WTC11 (cell line): Measurements from ENCODE around the gene FICD. TPM values are rescaled to one million over a fixed set of nuclear protein-coding genes. Genes with fewer than 3 reads are reported as not detected.

Source experiments
- ATAC-seq: fragments of 200-7000 bp; cut with Tn5 transposase; 2 replicates; pipeline ENCODE4 v1.10.0; 2021; ENCODE audit warnings: mild to moderate bottlenecking, moderate library complexity
- CTCF ChIA-PET: fragments of 300-600 bp; sonication (Branson Sonifier 250); formaldehyde crosslinking; loops from one replicate; lab custom pipeline; 2021; ENCODE audit warnings: antibody characterized with exemption; lab: Charles Lee
- POLR2A ChIA-PET: fragments of 350-600 bp; sonication (Branson Sonifier 250); formaldehyde crosslinking; loops from one replicate; lab custom pipeline; 2021; ENCODE audit warnings: antibody characterized with exemption; lab: Charles Lee
- DNase-seq: peaks from one replicate; pipeline ENCODE4 v3.0.0; 2021; ENCODE audit warnings: low spot score
- H3K27ac Mint-ChIP-seq: 2 replicates; pipeline ENCODE4 v1.8.0; 2021; ENCODE audit warnings: mixed read lengths
- H3K27me3 Mint-ChIP-seq: 2 replicates; pipeline ENCODE4 v1.8.0; 2021; ENCODE audit warnings: low read depth, mild to moderate bottlenecking, moderate library complexity, mixed read lengths
- H3K36me3 Mint-ChIP-seq: 2 replicates; pipeline ENCODE4 v1.8.0; 2021; ENCODE audit warnings: mixed read lengths
- H3K4me1 Mint-ChIP-seq: 2 replicates; pipeline ENCODE4 v1.8.0; 2022; ENCODE audit warnings: mixed read lengths
- H3K4me3 Mint-ChIP-seq: 2 replicates; pipeline ENCODE4 v1.8.0; 2021; ENCODE audit warnings: mild to moderate bottlenecking, moderate library complexity, mixed read lengths
- H3K9me3 Mint-ChIP-seq: 2 replicates; pipeline ENCODE4 v1.8.0; 2021; ENCODE audit warnings: mixed read lengths
- CBFB ChIP-seq: sonication (generic); formaldehyde crosslinking; IDR thresholded peaks from 2 replicates; pipeline ENCODE4 v1.8.1; 2022; ENCODE audit warnings: mild to moderate bottlenecking, low read depth, missing genetic modification reagents
- EMX1 ChIP-seq: fragments of 250-450 bp; sonication (Bioruptor Pico); IDR thresholded peaks from 2 replicates; pipeline ENCODE4 v1.8.0; 2021; ENCODE audit warnings: mild to moderate bottlenecking
- FOXJ3 ChIP-seq: sonication (generic); formaldehyde crosslinking; IDR thresholded peaks from 2 replicates; pipeline ENCODE4 v1.9.0; 2021; ENCODE audit warnings: missing genetic modification reagents, mild to moderate bottlenecking, borderline replicate concordance
- GABPB1 ChIP-seq: sonication (generic); formaldehyde crosslinking; IDR thresholded peaks from 2 replicates; pipeline ENCODE4 v1.8.1; 2023; ENCODE audit warnings: mild to moderate bottlenecking, missing genetic modification reagents
- GTF2I ChIP-seq: fragments of 250-450 bp; sonication (Bioruptor Pico); conservative IDR thresholded peaks from 2 replicates; pipeline ENCODE4 v1.4.0; 2021; ENCODE audit warnings: mild to moderate bottlenecking
- NFYB ChIP-seq: sonication (generic); formaldehyde crosslinking; conservative IDR thresholded peaks from 2 replicates; pipeline ENCODE4 v1.8.0; 2022; ENCODE audit warnings: low read depth, missing genetic modification reagents
- NR1H2 ChIP-seq: sonication (generic); formaldehyde crosslinking; IDR thresholded peaks from 2 replicates; pipeline ENCODE4 v1.9.0; 2021; ENCODE audit warnings: mild to moderate bottlenecking, moderate library complexity, missing genetic modification reagents
- NR3C1 ChIP-seq: sonication (generic); formaldehyde crosslinking; conservative IDR thresholded peaks from 2 replicates; pipeline ENCODE4 v1.8.1; 2023; ENCODE audit warnings: low read depth, mild to moderate bottlenecking, missing genetic modification reagents
- PRRX2 ChIP-seq: fragments of 250-450 bp; sonication (Bioruptor Pico); IDR thresholded peaks from 2 replicates; pipeline ENCODE4 v1.8.0; 2021; ENCODE audit warnings: mild to moderate bottlenecking
- SMAD3 ChIP-seq: sonication (generic); formaldehyde crosslinking; IDR thresholded peaks from 2 replicates; pipeline ENCODE4 v1.8.0; 2022; ENCODE audit warnings: missing genetic modification reagents, mild to moderate bottlenecking, borderline replicate concordance
- SMAD4 ChIP-seq: sonication (generic); formaldehyde crosslinking; IDR thresholded peaks from 2 replicates; pipeline ENCODE4 v1.8.0; 2022; ENCODE audit warnings: mild to moderate bottlenecking, missing genetic modification reagents
- TCF7 ChIP-seq: sonication (generic); formaldehyde crosslinking; IDR thresholded peaks from 2 replicates; pipeline ENCODE4 v1.8.0; 2022; ENCODE audit warnings: mild to moderate bottlenecking, low read depth, missing genetic modification reagents, moderate library complexity
- ZBTB21 ChIP-seq: sonication (generic); formaldehyde crosslinking; IDR thresholded peaks from 2 replicates; pipeline ENCODE4 v1.8.1; 2023; ENCODE audit warnings: mild to moderate bottlenecking, missing genetic modification reagents, borderline replicate concordance
- ZNF138 ChIP-seq: sonication (generic); formaldehyde crosslinking; conservative IDR thresholded peaks from 2 replicates; pipeline ENCODE4 v1.8.1; 2022; ENCODE audit warnings: mild to moderate bottlenecking, moderate library complexity, missing genetic modification reagents
- ZNF416 ChIP-seq: fragments of 250-450 bp; sonication (Bioruptor Pico); IDR thresholded peaks from 2 replicates; pipeline ENCODE4 v1.9.0; 2021; ENCODE audit warnings: mild to moderate bottlenecking, inconsistent platforms
- ZNF671 ChIP-seq: fragments of 250-450 bp; sonication (Bioruptor Pico); IDR thresholded peaks from 2 replicates; pipeline ENCODE4 v1.8.0; 2021; ENCODE audit warnings: mild to moderate bottlenecking
- total RNA-seq: library from RNA; stranded (reverse); gene quantifications from 3 replicates; pipeline ENCODE4 v1.2.3, GENCODE V29; 2021
- TF ChIP-seq, protein P1 (sequence below): sonication (generic); formaldehyde crosslinking; IDR thresholded peaks from 2 replicates; pipeline ENCODE4 v1.8.0; 2022; ENCODE audit warnings: mild to moderate bottlenecking, missing genetic modification reagents
- TF ChIP-seq, protein P2 (sequence below): sonication (generic); formaldehyde crosslinking; IDR thresholded peaks from 2 replicates; pipeline ENCODE4 v1.8.0; 2022; ENCODE audit warnings: mild to moderate bottlenecking, missing genetic modification reagents
- TF ChIP-seq, protein P3 (sequence below): sonication (generic); formaldehyde crosslinking; IDR thresholded peaks from 2 replicates; pipeline ENCODE4 v1.8.1; 2022; ENCODE audit warnings: low read depth, missing genetic modification reagents, borderline replicate concordance
- TF ChIP-seq, protein P4 (sequence below): fragments of 250-450 bp; sonication (Bioruptor Pico); IDR thresholded peaks from 2 replicates; pipeline ENCODE4 v2.1.2; 2022; ENCODE audit warnings: mild to moderate bottlenecking, moderate library complexity
- TF ChIP-seq, protein P5 (sequence below): fragments of 250-450 bp; sonication (Bioruptor Pico); IDR thresholded peaks from 2 replicates; pipeline ENCODE4 v1.9.0; 2021; ENCODE audit warnings: mild to moderate bottlenecking
- TF ChIP-seq, protein P6 (sequence below): sonication (generic); formaldehyde crosslinking; conservative IDR thresholded peaks from 2 replicates; pipeline ENCODE4 v1.8.1; 2023; ENCODE audit warnings: mild to moderate bottlenecking, low read depth, missing genetic modification reagents, moderate library complexity
- TF ChIP-seq, protein P7 (sequence below): sonication (generic); formaldehyde crosslinking; IDR thresholded peaks from 2 replicates; pipeline ENCODE4 v1.8.1; 2023; ENCODE audit warnings: mild to moderate bottlenecking, moderate library complexity, missing genetic modification reagents

FICD gene
- total RNA-seq, 1 experiment from 2014 or later: 6.3 TPM

DNA sequence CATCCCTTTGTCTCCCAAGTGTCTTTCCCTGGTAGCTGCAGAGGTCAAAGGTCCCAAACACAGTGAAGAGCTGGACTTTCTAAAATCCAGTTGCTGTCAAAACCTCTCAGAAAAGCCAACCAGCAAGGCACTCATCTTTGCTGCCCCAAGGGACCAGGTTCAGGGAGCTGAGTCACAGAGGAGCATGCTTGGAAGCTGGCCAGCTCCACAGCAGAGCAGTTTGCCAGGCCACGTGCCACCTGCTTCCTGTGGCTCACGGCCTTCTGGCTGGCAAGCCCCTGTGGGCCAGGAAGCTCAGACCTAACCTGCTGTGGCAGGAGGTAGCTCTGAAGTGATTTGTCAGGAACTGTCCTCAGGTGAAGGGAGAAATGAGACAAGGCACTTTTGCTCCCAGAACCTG is 50.9 kb downstream of the FICD start:
- H3K4me1 Mint-ChIP-seq: 0 out of 2 replicates have a peak, but pooled peaks cover 4% of the 10 kb centered on the region
- no peak overlapping the region for H3K27ac Mint-ChIP-seq
- ChIA-PET CTCF (interaction anchor here (1.8 kb wide), 1 partner anchor 52 kb away, joined by 5 read pairs; no protein-coding TSS in a partner anchor), POLR2A (no interaction called here)
- DNase-seq (no peak), ATAC-seq (no peak)
- TF ChIP-seq, protein P1, sequence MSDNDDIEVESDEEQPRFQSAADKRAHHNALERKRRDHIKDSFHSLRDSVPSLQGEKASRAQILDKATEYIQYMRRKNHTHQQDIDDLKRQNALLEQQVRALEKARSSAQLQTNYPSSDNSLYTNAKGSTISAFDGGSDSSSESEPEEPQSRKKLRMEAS (CRISPR knock-in tag): no peak
- TF ChIP-seq GTF2I (CRISPR knock-in tag): no peak
- no peak for TF ChIP-seq CBFB (CRISPR knock-in tag)
- TF ChIP-seq PRRX2 (CRISPR knock-in tag): no peak
- TF ChIP-seq, protein P2, sequence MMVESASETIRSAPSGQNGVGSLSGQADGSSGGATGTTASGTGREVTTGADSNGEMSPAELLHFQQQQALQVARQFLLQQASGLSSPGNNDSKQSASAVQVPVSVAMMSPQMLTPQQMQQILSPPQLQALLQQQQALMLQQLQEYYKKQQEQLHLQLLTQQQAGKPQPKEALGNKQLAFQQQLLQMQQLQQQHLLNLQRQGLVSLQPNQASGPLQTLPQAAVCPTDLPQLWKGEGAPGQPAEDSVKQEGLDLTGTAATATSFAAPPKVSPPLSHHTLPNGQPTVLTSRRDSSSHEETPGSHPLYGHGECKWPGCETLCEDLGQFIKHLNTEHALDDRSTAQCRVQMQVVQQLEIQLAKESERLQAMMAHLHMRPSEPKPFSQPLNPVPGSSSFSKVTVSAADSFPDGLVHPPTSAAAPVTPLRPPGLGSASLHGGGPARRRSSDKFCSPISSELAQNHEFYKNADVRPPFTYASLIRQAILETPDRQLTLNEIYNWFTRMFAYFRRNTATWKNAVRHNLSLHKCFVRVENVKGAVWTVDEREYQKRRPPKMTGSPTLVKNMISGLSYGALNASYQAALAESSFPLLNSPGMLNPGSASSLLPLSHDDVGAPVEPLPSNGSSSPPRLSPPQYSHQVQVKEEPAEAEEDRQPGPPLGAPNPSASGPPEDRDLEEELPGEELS (CRISPR knock-in tag): no peak
- TF ChIP-seq ZNF138: no peak
- TF ChIP-seq NR3C1 (CRISPR knock-in tag): no peak
- no peak for TF ChIP-seq ZNF671
- TF ChIP-seq, protein P3, sequence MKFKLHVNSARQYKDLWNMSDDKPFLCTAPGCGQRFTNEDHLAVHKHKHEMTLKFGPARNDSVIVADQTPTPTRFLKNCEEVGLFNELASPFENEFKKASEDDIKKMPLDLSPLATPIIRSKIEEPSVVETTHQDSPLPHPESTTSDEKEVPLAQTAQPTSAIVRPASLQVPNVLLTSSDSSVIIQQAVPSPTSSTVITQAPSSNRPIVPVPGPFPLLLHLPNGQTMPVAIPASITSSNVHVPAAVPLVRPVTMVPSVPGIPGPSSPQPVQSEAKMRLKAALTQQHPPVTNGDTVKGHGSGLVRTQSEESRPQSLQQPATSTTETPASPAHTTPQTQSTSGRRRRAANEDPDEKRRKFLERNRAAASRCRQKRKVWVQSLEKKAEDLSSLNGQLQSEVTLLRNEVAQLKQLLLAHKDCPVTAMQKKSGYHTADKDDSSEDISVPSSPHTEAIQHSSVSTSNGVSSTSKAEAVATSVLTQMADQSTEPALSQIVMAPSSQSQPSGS: no peak
- TF ChIP-seq, protein P4, sequence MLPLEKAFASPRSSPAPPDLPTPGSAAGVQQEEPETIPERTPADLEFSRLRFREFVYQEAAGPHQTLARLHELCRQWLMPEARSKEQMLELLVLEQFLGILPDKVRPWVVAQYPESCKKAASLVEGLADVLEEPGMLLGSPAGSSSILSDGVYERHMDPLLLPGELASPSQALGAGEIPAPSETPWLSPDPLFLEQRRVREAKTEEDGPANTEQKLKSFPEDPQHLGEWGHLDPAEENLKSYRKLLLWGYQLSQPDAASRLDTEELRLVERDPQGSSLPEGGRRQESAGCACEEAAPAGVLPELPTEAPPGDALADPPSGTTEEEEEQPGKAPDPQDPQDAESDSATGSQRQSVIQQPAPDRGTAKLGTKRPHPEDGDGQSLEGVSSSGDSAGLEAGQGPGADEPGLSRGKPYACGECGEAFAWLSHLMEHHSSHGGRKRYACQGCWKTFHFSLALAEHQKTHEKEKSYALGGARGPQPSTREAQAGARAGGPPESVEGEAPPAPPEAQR (CRISPR knock-in tag): no peak
- TF ChIP-seq ZBTB21 (CRISPR knock-in tag): no peak
- TF ChIP-seq SMAD4: no peak
- TF ChIP-seq EMX1 (CRISPR knock-in tag): no peak
- TF ChIP-seq, protein P5, sequence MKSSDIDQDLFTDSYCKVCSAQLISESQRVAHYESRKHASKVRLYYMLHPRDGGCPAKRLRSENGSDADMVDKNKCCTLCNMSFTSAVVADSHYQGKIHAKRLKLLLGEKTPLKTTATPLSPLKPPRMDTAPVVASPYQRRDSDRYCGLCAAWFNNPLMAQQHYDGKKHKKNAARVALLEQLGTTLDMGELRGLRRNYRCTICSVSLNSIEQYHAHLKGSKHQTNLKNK (CRISPR knock-in tag): no peak
- no peak for TF ChIP-seq GABPB1 (CRISPR knock-in tag)
- TF ChIP-seq, protein P6, sequence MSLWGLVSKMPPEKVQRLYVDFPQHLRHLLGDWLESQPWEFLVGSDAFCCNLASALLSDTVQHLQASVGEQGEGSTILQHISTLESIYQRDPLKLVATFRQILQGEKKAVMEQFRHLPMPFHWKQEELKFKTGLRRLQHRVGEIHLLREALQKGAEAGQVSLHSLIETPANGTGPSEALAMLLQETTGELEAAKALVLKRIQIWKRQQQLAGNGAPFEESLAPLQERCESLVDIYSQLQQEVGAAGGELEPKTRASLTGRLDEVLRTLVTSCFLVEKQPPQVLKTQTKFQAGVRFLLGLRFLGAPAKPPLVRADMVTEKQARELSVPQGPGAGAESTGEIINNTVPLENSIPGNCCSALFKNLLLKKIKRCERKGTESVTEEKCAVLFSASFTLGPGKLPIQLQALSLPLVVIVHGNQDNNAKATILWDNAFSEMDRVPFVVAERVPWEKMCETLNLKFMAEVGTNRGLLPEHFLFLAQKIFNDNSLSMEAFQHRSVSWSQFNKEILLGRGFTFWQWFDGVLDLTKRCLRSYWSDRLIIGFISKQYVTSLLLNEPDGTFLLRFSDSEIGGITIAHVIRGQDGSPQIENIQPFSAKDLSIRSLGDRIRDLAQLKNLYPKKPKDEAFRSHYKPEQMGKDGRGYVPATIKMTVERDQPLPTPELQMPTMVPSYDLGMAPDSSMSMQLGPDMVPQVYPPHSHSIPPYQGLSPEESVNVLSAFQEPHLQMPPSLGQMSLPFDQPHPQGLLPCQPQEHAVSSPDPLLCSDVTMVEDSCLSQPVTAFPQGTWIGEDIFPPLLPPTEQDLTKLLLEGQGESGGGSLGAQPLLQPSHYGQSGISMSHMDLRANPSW: no peak
- H3K27me3 Mint-ChIP-seq: no peaks in the 10 kb centered on the region
- no peaks in the 10 kb centered on the region for H3K9me3 Mint-ChIP-seq
- H3K4me3 Mint-ChIP-seq: no peak overlapping the region
- H3K36me3 Mint-ChIP-seq: peaks cover 54% of the 10 kb centered on the region

DNA sequence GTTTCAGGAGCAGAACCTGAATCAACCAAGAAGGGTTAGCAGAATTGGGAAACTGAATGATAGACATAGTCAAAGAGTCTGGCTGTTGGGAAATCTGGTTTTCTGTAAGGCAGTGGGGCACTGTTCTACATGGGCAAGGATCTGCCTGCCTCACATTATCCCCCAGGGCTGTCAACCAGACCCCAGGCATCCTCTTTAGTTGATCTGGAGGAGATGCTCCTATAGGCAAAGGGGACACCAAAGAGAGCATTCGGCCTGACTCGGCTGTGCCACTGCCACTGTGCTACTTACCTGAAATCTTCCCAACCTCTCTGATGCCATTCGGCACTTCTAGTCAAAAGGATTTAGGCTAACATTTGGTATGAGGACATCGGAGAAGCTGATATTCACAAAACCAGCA is 51.4 kb downstream of the FICD start:
- H3K36me3 Mint-ChIP-seq: peaks cover 54% of the 10 kb centered on the region
- no peak overlapping the region for H3K27ac Mint-ChIP-seq
- no peaks in the 10 kb centered on the region for H3K27me3 Mint-ChIP-seq
- ChIA-PET CTCF (interaction anchor here (1.0 to 1.8 kb wide), 2 partner anchors 51 to 53 kb away, joined by 4 to 5 read pairs; no protein-coding TSS in a partner anchor), POLR2A (no interaction called here)
- 0 out of 2 replicates have a peak, but pooled peaks cover 4% of the 10 kb centered on the region for H3K4me1 Mint-ChIP-seq
- H3K9me3 Mint-ChIP-seq: no peaks in the 10 kb centered on the region
- no peak overlapping the region for H3K4me3 Mint-ChIP-seq
- ATAC-seq (no peak), DNase-seq (no peak)
- TF ChIP-seq CBFB (CRISPR knock-in tag) (no peak), FOXJ3 (no peak), NR1H2 (CRISPR knock-in tag) (no peak), TCF7 (CRISPR knock-in tag) (no peak), ZBTB21 (CRISPR knock-in tag) (no peak), ZNF416 (CRISPR knock-in tag) (no peak), NFYB (no peak), SMAD3 (CRISPR knock-in tag) (no peak)
- TF ChIP-seq, protein P7, sequence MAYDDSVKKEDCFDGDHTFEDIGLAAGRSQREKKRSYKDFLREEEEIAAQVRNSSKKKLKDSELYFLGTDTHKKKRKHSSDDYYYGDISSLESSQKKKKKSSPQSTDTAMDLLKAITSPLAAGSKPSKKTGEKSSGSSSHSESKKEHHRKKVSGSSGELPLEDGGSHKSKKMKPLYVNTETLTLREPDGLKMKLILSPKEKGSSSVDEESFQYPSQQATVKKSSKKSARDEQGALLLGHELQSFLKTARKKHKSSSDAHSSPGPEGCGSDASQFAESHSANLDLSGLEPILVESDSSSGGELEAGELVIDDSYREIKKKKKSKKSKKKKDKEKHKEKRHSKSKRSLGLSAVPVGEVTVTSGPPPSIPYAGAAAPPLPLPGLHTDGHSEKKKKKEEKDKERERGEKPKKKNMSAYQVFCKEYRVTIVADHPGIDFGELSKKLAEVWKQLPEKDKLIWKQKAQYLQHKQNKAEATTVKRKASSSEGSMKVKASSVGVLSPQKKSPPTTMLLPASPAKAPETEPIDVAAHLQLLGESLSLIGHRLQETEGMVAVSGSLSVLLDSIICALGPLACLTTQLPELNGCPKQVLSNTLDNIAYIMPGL (CRISPR knock-in tag): no peak
- TF ChIP-seq, protein P2 (CRISPR knock-in tag): no peak
